ENCODE measurements around the gene ZNF775. TPM values are rescaled to one million over a fixed set of nuclear protein-coding genes. Genes with fewer than 3 reads are reported as not detected.
"Not testable (repeated sequence)": the region's sequence is repeated elsewhere in the genome, so short reads cannot be mapped to it uniquely, and the experiment has no call there.

ZNF775 gene
- total and polyA plus RNA-seq, 2 experiments from 2014 or later = 34.3 to 40.1 TPM

GRCh38 chr7:150384406-150385301 is 5.5 kb downstream of the ZNF775 start:
- no peak for DNase-seq (ENCODE audit: low read depth in 1 of 2, low spot score in 1 of 2)
- TF ChIP-seq CTCF (IDR thresholded peaks at IDR 0.05; ENCODE audit: low read depth, low read length) = no peak
- H3K27ac ChIP-seq = peak overlapping the region; percentile 84
- no peaks in the 10 kb centered on the region for H3K36me3 ChIP-seq
- no peaks in the 10 kb centered on the region for H3K27me3 ChIP-seq
- no peaks in the 10 kb centered on the region for H3K9me3 ChIP-seq (ENCODE audit: low read depth)
- no peak overlapping the region for H3K4me3 ChIP-seq
- peaks cover 28% of the 10 kb centered on the region for H3K4me1 ChIP-seq (ENCODE audit: low read depth)

GRCh38 chr7:150385302-150385723 is 6.2 kb downstream of the ZNF775 start:
- Histone ChIP-seq H3K36me3 (no peaks in the 10 kb centered on the region), H3K9me3 (ENCODE audit: low read depth) (no peaks in the 10 kb centered on the region), H3K27ac (peak overlapping the region; percentile 84), H3K27me3 (no peaks in the 10 kb centered on the region), H3K4me1 (ENCODE audit: low read depth) (peaks cover 25% of the 10 kb centered on the region), H3K4me3 (no peak overlapping the region)
- TF ChIP-seq CTCF (IDR thresholded peaks at IDR 0.05; ENCODE audit: low read depth, low read length) = no peak
- no peak for DNase-seq (ENCODE audit: low read depth in 1 of 2, low spot score in 1 of 2)

GRCh38 chr7:150385884-150386283 is 6.8 kb downstream of the ZNF775 start:
- H3K27me3 ChIP-seq; H3K9me3 ChIP-seq (ENCODE audit: low read depth); H3K4me3 ChIP-seq; DNase-seq (ENCODE audit: low read depth in 1 of 2, low spot score in 1 of 2); H3K36me3 ChIP-seq: not testable (repeated sequence)
- Histone ChIP-seq H3K27ac (peak overlapping the region; percentile 48), H3K4me1 (ENCODE audit: low read depth) (peaks cover 24% of the 10 kb centered on the region)

- TF ChIP-seq CTCF (IDR thresholded peaks at IDR 0.05; ENCODE audit: low read depth, low read length) = no peak
- Histone ChIP-seq H3K4me1 (ENCODE audit: low read depth) (peaks cover 20% of the 10 kb centered on the region), H3K36me3 (peaks cover 3% of the 10 kb centered on the region), H3K27me3 (no peaks in the 10 kb centered on the region), H3K4me3 (no peak overlapping the region), H3K27ac (no peak overlapping the region), H3K9me3 (ENCODE audit: low read depth) (no peaks in the 10 kb centered on the region)
- no peak for DNase-seq (ENCODE audit: low read depth in 1 of 2, low spot score in 1 of 2)
Measured at GRCh38 chr7:150388306-150388705, 9.2 kb downstream of the ZNF775 start.

GRCh38 chr7:150388709-150389531 is 9.8 kb downstream of the ZNF775 start:
- H3K9me3 ChIP-seq (ENCODE audit: low read depth) = no peaks in the 10 kb centered on the region
- H3K4me3 ChIP-seq = no peak overlapping the region
- H3K27me3 ChIP-seq = no peaks in the 10 kb centered on the region
- H3K4me1 ChIP-seq (ENCODE audit: low read depth) = peaks cover 16% of the 10 kb centered on the region
- TF ChIP-seq CTCF (IDR thresholded peaks at IDR 0.05; ENCODE audit: low read depth, low read length) = peak; percentile 51
- peak; percentile 43 to 70 for DNase-seq (ENCODE audit: low read depth in 1 of 2, low spot score in 1 of 2)
- peak overlapping the region; percentile 28 for H3K27ac ChIP-seq
- peaks cover 3% of the 10 kb centered on the region for H3K36me3 ChIP-seq

GRCh38 chr7:150389532-150389816 is 10.3 kb downstream of the ZNF775 start:
- no peak for TF ChIP-seq CTCF (IDR thresholded peaks at IDR 0.05; ENCODE audit: low read depth, low read length)
- Histone ChIP-seq H3K4me3 (no peak overlapping the region), H3K27me3 (no peaks in the 10 kb centered on the region), H3K9me3 (ENCODE audit: low read depth) (no peaks in the 10 kb centered on the region), H3K4me1 (ENCODE audit: low read depth) (peaks cover 14% of the 10 kb centered on the region), H3K36me3 (peaks cover 3% of the 10 kb centered on the region), H3K27ac (no peak overlapping the region)
- DNase-seq (ENCODE audit: low read depth in 1 of 2, low spot score in 1 of 2) = no peak

Data from cardiac muscle cell (in vitro differentiated cells and primary cell).